Skeletal muscle satellite cell (primary cell): ENCODE measurements around the gene PALM3.
A peak's percentile ranks its signal among the peaks of the same experiment; 100 is the strongest.

Experiments used
- H3K27me3 ChIP-seq: 2 replicates; pipeline ENCODE4 v1.7.0; 2013; ENCODE audit warnings: low read length; ENCODE audit not compliant: control insufficient read depth, insufficient read depth
- H3K36me3 ChIP-seq: 2 replicates; pipeline ENCODE4 v1.7.0; 2013; ENCODE audit warnings: mild to moderate bottlenecking, control low read depth, low read length; ENCODE audit not compliant: insufficient read depth
- H3K4me1 ChIP-seq: 2 replicates; pipeline ENCODE4 v1.7.0; 2013; ENCODE audit warnings: low read length; ENCODE audit not compliant: control insufficient read depth, insufficient read depth
- H3K4me2 ChIP-seq: 2 replicates; pipeline ENCODE4 v1.7.0; 2013; ENCODE audit warnings: mild to moderate bottlenecking, low read length
- H3K4me3 ChIP-seq: 2 replicates; pipeline ENCODE4 v1.7.0; 2013; ENCODE audit warnings: low read length
- H3K9ac ChIP-seq: 2 replicates; pipeline ENCODE4 v1.7.0; 2013; ENCODE audit warnings: mild to moderate bottlenecking, low read depth, low read length, moderate library complexity
- H3K9me3 ChIP-seq: replicated peaks from 2 replicates; pipeline ENCODE4 v1.7.0; 2013; ENCODE audit warnings: mild to moderate bottlenecking, control low read depth, low read length

PALM3 gene

DNA sequence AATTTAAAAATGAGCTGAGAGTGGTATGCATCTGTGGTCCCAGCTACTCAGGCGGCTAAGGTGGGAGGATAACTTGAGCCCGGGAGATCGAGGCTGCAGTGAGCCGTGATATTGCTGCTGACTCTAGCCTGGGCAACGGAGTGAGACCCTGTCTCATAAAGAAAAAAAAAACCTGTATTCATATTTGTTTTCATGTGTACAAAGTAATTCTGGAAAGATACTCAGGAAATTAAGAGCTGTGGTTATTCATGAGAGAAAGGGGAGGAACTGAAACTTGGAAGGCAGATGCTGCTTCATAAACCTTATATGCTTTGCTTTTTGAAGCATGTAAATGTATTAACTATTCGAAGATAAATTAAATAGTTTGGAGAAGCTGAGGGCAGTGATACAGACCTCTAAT, 42.8 kb downstream of the PALM3 start:
- Histone ChIP-seq H3K27me3 (no peaks in the 10 kb centered on the region), H3K9ac (no peak overlapping the region), H3K4me2 (no peak overlapping the region), H3K4me3 (no peak overlapping the region), H3K4me1 (peaks cover 3% of the 10 kb centered on the region), H3K36me3 (no peaks in the 10 kb centered on the region), H3K9me3 (no peaks in the 10 kb centered on the region)

DNA sequence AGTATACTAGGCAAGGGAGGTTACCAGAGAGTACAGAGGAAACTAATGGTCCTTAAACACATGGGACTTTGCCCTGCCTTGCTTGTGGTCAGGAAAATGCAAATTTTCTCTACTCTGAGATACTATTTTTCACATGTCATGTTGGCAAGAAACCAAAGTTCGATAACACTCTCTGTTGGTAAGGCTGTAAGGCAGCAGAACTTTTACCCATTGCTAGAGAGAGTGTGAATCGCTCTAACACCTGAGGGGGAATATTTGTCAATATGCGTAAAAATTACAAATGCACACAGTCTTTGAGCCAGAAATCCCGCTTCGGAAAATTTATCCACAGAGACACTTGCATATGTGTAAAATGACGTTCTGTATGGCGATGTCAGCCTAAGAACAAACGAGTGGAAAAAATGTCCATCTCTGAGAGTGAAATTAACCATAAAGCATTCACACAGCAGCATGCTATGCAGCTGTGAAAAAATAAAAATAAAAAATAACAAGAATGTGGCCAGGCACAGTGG, 46.3 kb downstream of the PALM3 start:
- Histone ChIP-seq H3K36me3 (no peaks in the 10 kb centered on the region), H3K9me3 (no peaks in the 10 kb centered on the region), H3K4me2 (no peak overlapping the region), H3K4me1 (no peaks in the 10 kb centered on the region), H3K9ac (no peak overlapping the region), H3K4me3 (no peak overlapping the region), H3K27me3 (peaks cover 3% of the 10 kb centered on the region)

DNA sequence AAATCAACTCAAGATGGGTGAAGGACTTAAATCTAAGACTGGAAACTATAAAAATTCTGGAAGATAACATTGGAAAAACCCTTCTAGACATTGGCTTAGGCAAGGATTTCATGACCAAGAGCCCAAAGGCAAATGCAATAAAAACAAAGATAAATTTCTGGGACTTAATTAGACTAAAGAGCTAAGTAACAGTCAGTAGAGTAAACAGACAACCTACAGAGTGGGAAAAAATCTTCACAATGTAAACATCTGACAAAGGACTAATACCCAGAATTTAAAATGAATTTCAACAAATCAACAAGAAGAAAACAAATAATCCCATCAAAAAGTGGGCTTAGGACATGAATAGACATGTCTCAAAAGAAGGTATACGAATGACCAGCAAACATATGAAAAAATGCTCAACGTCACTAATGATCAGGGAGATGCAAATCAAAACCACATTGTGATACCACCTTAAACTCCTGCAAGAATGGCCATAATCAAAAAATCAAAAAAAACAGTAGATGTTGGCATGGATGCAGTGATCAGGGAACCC, 49.4 kb downstream of the PALM3 start:
- H3K36me3 ChIP-seq: no peaks in the 10 kb centered on the region
- H3K4me2 ChIP-seq: no peak overlapping the region
- H3K4me3 ChIP-seq: no peak overlapping the region
- H3K9me3 ChIP-seq: no peaks in the 10 kb centered on the region
- H3K27me3 ChIP-seq: peaks cover 3% of the 10 kb centered on the region
- no peak overlapping the region for H3K9ac ChIP-seq
- no peaks in the 10 kb centered on the region for H3K4me1 ChIP-seq

DNA sequence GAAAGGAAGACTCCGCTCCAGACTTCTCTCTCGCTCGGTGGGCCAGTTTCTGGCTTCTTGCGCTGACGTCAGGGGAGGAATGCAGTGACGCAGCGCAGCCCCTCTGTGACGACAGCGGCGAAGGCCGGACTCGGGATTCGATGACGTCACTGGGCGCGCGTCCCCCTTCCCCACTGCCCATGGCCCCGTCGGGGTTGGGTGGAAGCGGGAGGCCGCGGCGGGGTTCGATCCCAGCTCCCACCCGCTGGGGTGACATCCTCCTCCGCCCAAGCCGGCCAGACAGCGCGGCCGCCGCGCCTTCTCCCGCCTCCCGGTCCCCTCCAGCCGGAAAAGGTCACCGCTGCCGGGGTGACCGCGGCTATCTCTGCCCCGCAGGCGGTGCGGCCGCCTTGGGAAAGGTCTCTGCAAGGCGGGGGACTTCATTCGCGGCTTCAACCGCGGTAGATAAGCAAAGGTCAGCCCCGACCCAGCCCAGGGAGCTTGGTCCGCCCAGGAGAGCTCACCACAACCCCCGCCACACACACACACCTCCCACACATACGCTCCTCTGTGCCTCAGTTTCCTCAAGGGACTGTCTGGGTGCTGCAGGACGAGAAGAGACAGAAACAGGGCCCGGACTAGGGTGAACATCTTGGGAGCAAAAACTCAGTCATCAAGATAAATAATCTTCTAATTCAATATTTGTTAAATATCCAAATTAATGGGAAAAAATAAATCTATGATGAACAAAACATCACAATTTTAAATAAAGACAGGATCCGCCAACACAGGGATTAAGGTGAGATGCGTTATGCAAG, 54.9 kb downstream of the PALM3 start:
- H3K9me3 ChIP-seq: no peaks in the 10 kb centered on the region
- H3K9ac ChIP-seq: peak overlapping the region; percentile 95
- peak overlapping the region; percentile 85 for H3K4me2 ChIP-seq
- H3K27me3 ChIP-seq: no peaks in the 10 kb centered on the region
- no peaks in the 10 kb centered on the region for H3K36me3 ChIP-seq
- H3K4me3 ChIP-seq: peak overlapping the region; percentile 84
- peaks cover 25% of the 10 kb centered on the region for H3K4me1 ChIP-seq

DNA sequence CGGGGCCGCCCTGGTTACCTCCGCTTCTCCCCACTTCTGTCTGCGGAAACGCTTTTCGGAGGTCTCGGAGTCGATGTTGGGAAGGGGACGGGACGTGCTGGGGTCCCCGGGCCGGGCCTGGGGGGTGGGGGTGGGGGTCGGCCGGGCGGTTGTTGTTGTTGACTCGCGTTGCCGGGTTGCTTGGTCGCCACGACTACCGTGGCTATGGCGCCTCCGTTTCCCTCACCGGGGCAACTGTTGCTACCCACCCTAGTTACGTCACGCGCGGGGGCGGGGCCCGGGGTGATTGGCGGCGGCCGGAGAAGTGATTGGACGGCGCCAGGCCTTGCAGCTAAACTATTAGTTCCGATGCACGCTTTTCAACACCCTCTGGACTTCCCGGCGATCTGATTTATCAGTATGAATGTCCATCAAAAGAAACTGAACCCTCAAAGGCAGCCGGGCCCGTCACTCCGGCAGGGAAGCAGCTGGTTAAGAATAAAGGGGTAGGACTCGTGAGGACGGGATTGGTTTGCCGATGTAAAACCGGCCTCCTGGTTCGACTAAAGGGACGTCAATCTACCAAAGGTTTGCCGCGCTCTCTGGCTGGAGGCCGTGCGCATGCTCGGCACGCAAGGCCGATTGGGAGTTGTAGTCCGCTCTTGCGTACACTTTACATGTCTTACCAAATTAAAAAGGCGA, 55.7 kb downstream of the PALM3 start, which contains the start of gene RFX1:
Gene RFX1, minus strand, starts transcription at position 236 of the 681 bp plus-strand sequence. CDS start 12,477 bp downstream, outside the sequence.
- peak within 1 kb of the TSS; percentile 85 for H3K4me2 ChIP-seq
- H3K4me1 ChIP-seq: peaks cover 25% of the 10 kb centered on the region
- no peaks in the 10 kb centered on the region for H3K9me3 ChIP-seq
- peak within 1 kb of the TSS; percentile 95 for H3K9ac ChIP-seq
- H3K27me3 ChIP-seq: no peaks in the 10 kb centered on the region
- peak within 1 kb of the TSS; percentile 84 for H3K4me3 ChIP-seq
- no peaks in the 10 kb centered on the region for H3K36me3 ChIP-seq

DNA sequence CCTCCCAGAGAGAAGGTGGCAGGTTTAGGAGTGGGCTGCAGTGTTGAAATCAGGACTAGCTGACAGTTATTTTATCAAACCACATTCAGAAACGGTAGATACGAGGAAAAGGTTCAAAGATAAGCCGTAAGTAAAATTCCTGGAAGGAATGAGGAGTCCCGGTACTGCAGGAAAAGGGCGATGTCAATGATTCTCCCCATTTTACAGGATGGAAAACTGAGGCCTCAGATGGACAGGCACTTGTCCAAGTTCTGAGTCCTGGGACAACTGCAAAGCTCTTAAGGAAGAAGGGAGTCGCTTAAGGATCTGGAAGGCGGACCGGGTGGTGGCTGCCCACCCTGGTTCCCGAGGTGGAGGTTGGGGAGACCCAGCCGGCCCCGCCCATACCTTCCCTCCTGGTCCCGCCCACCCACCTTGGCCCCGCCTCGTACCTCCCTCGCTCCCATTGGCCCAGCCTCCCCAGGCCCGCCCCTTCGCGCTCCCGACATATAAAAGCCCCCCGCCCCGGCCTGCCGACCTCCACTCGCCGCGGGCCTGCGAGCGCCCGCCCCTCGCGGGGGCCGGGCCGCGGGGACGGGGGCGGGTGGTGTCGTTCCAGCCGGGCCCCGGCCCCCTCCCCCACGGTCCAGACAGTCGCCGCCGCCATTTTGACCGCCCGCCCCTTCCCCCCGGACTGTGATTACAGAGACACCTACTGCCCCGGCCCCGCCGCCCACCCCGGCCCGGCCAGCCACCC, 56.4 kb downstream of the PALM3 start:
- peak overlapping the region; percentile 95 for H3K9ac ChIP-seq
- peaks cover 25% of the 10 kb centered on the region for H3K4me1 ChIP-seq

DNA sequence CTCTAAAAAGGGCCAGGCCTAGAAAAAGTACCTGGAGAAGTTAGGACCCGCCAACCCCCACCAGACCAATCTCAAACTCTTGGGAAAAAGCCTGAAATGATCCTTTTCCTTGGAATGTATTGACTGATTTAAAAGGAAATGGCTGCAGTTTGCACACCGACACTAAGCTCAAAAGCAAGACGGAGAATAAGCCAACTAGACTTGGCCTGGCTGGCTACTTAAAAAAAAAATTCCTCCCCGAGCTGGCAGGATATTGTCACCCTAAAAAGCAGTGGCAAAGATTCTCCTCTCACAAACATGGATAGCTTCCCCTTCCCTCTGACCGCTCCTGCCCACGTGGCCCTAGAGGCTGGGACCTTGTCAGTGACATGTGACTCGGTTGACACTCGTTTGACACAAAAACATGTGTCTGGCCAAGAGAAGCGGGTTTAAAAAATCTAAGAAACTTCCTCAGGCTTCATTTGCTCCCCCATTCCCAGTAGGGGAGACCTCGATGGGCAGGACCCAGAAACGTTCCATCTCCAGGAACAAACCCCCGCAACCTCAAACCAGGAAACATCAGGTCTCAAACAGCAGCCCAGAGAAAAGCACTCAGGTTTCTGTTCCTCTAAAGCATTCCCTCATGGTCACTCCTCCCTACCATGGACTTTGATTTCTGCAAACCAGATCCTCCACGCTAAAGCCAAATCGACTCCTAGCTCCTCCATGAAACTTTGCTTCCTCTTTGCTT, 57.1 kb downstream of the PALM3 start:
- H3K4me1 ChIP-seq: peaks cover 25% of the 10 kb centered on the region
- H3K9me3 ChIP-seq: no peaks in the 10 kb centered on the region
- peak overlapping the region; percentile 1 for H3K9ac ChIP-seq
- peak overlapping the region; percentile 84 for H3K4me3 ChIP-seq
- peak overlapping the region; percentile 73 for H3K4me2 ChIP-seq
- H3K36me3 ChIP-seq: no peaks in the 10 kb centered on the region
- no peaks in the 10 kb centered on the region for H3K27me3 ChIP-seq

More for the DNA sequence above, 56.4 kb downstream of the PALM3 start:
- no peaks in the 10 kb centered on the region for H3K9me3 ChIP-seq
- no peaks in the 10 kb centered on the region for H3K36me3 ChIP-seq
- peak overlapping the region; percentile 84 for H3K4me3 ChIP-seq
- H3K27me3 ChIP-seq: no peaks in the 10 kb centered on the region
- peak overlapping the region; percentile 73 for H3K4me2 ChIP-seq
